Pons (tissue), 1 donor: ENCODE measurements around the gene LBX2.

Experiments
- DNase-seq: peaks from one replicate; pipeline ENCODE4 v3.0.0-alpha.2; 2016; ENCODE audit warnings: low spot score

LBX2 gene

DNA sequence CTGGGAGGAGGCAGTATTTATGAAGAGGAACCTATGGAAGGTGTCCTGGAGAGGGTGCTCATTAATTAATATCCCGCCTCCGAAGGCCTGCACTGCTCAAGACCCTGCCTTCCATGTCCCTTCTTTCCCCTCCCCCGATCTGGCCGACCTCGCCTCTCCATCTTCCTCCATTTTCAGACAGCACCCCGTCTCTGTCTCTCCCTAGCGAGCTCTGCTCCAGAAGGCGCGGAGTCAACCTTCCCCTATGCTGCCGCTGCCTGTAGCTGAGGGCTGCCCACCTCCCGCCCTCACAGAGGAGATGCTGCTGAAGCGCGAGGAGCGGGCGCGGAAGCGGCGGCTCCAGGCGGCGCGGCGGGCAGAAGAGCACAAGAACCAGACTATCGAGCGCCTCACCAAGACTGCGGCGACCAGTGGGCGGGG lies 42.3 kb downstream of the LBX2 start:
- no peak for DNase-seq

DNA sequence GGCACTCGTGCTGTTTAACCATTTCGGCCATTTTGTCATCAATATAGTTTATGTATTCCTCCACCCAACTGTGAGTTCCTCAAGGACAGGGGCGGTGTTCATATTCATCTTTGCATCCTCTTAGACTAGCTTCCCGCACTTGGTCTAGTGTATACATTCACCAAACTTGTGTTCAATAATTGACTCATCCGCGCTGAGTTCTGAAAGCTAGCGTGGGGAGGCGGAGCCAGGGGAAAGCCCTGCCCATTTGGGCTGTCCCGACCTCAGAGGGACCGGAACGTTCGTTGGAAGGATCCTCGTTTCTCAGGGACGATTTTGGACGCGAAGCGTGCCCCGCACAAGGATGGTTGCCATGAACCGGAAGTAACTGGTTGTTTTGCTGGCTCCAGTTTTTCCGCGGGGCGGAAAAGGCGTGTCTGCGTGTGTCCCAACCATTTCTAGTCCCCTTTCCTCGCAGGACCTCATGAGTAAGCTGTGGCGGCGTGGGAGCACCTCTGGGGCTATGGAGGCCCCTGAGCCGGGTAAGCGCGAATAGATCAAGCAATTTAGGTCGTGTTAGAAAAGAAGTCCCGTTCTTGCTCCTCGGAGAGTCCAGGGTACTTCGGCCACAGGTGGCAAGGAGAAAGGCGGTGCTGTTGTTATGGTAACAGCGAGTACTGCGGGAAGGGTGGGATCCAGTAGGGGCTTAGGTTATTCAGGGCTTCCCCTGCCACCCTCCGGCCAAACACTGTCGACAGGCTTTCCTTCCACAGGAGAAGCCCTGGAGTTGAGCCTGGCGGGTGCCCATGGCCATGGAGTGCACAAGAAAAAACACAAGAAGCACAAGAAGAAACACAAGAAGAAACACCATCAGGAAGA lies 44.5 kb downstream of the LBX2 start, which contains the start of gene INO80B:
INO80B (plus strand) TSS at position 434 of the 858 bp plus-strand sequence; CDS start at position 464, 30 bp downstream.
- DNase-seq, result peak; percentile 98

- no peak for DNase-seq
Observed at GRCh38 chr2:74450570-74451190, 48.7 kb downstream of the LBX2 start.

DNA sequence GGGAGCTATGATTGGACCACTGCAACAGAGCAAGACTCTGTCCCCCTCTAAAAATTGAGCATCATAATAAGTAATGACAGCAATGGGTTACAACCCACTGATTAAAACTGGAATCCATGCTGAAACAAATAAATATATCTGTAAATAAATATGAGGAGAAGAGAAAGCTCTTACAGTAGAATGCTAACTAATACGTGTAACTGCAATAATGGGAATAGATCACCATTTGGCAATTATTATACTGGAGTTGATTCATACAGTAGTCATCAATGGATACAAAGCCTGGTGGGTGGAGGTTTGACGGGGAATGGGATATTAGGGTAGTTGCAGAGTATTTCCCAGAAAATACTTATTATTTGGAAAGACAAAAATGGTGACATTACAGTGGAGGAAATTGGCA lies 50.6 kb downstream of the LBX2 start:
- no peak for DNase-seq
